DND-41 (cell line): Measurements from ENCODE around the gene CDCA3.
"Not testable (repeated sequence)": the region's sequence is repeated elsewhere in the genome, so short reads cannot be mapped to it uniquely, and the experiment has no call there.

Experiments used
- ATAC-seq: fragments of 200-7000 bp; cut with Tn5 transposase; 3 replicates; pipeline ENCODE4 v1.9.1; 2021; ENCODE audit warnings: low read depth; ENCODE audit not compliant: insufficient read depth
- DNase-seq: peaks from one replicate; pipeline ENCODE4 v3.0.0-alpha.2; 2020
- H2AFZ ChIP-seq: 2 replicates; pipeline ENCODE4 v1.6.0; 2012; ENCODE audit warnings: low read depth, low read length
- H3K27ac ChIP-seq: 2 replicates; pipeline ENCODE4 v1.5.1; 2012; ENCODE audit warnings: low read length, inconsistent platforms
- H3K27me3 ChIP-seq: fragments of 200-600 bp; sonication (generic); 2 replicates; pipeline ENCODE4 v1.6.0; 2012; ENCODE audit warnings: low read length, mild to moderate bottlenecking, inconsistent platforms; ENCODE audit not compliant: insufficient read depth, poor library complexity
- H3K36me3 ChIP-seq: 2 replicates; pipeline ENCODE4 v1.5.1; 2012; ENCODE audit warnings: low read length, inconsistent platforms; ENCODE audit not compliant: insufficient read depth
- H3K4me1 ChIP-seq: 2 replicates; pipeline ENCODE4 v1.5.1; 2012; ENCODE audit warnings: mild to moderate bottlenecking, low read length; ENCODE audit not compliant: insufficient read depth
- H3K4me2 ChIP-seq: 2 replicates; pipeline ENCODE4 v1.6.0; 2012; ENCODE audit warnings: mild to moderate bottlenecking, moderate library complexity, low read length, inconsistent platforms; ENCODE audit not compliant: insufficient read depth
- H3K4me3 ChIP-seq, 2 experiments: fragments of 200-600 bp in 1 of 2; shearing (Covaris generic) in 1 of 2; 2 replicates each; pipeline ENCODE4 v1.5.1; 2012 to 2016; ENCODE audit warnings: inconsistent platforms in 2 of 2, low read length in 2 of 2, mild to moderate bottlenecking in 2 of 2, low read depth in 1 of 2, moderate library complexity in 1 of 2
- H3K79me2 ChIP-seq: 2 replicates; pipeline ENCODE4 v1.6.0; 2012; ENCODE audit warnings: low read length, inconsistent platforms; ENCODE audit not compliant: insufficient read depth
- H3K9ac ChIP-seq: 2 replicates; pipeline ENCODE4 v1.6.0; 2012; ENCODE audit warnings: low read depth, mild to moderate bottlenecking, inconsistent platforms, low read length, moderate library complexity
- H3K9me3 ChIP-seq: 2 replicates; pipeline ENCODE4 v1.5.1; 2012; ENCODE audit warnings: low read length, moderate library complexity, mild to moderate bottlenecking, inconsistent platforms; ENCODE audit not compliant: insufficient read depth, severe bottlenecking
- H4K20me1 ChIP-seq: 2 replicates; pipeline ENCODE4 v1.6.0; 2012; ENCODE audit warnings: low read length; ENCODE audit not compliant: insufficient read depth
- CTCF ChIP-seq: IDR thresholded peaks from 2 replicates; pipeline ENCODE4 v1.5.1; 2012; ENCODE audit warnings: borderline replicate concordance, low read length, moderate library complexity, mild to moderate bottlenecking; ENCODE audit not compliant: poor library complexity, severe bottlenecking; ENCODE audit errors: extremely low read depth
- EZH2 ChIP-seq: IDR thresholded peaks from 3 replicates; pipeline ENCODE4 v1.6.1; 2012; ENCODE audit warnings: borderline replicate concordance, low read depth, mild to moderate bottlenecking, moderate library complexity, low read length, inconsistent platforms; ENCODE audit not compliant: severe bottlenecking

Gene CDCA3

GRCh38 chr12:6890789-6891645 lies 39.9 kb upstream of the CDCA3 start:
- peak overlapping the region; percentile 94 for H2AFZ ChIP-seq
- peaks cover 6% of the 10 kb centered on the region; the same call in 1 of the 2 replicates for H3K79me2 ChIP-seq
- H3K4me2 ChIP-seq = peak overlapping the region; percentile 67
- peak overlapping the region; percentile 90 for H3K9ac ChIP-seq
- H4K20me1 ChIP-seq = no peaks in the 10 kb centered on the region
- no peaks in the 10 kb centered on the region for H3K36me3 ChIP-seq
- TF ChIP-seq CTCF = peak; percentile 82
- TF ChIP-seq EZH2 = no peak
- ATAC-seq = peak; percentile 92
- peak overlapping the region; percentile 97 for H3K27ac ChIP-seq
- H3K27me3 ChIP-seq = no peaks in the 10 kb centered on the region
- DNase-seq = peak; percentile 99
- H3K4me1 ChIP-seq = peaks cover 23% of the 10 kb centered on the region
- H3K9me3 ChIP-seq = no peaks in the 10 kb centered on the region
- H3K4me3 ChIP-seq = peak overlapping the region; percentile 44 to 67

- peak overlapping the region; percentile 59 for H2AFZ ChIP-seq
- peak overlapping the region; percentile 59 for H3K4me2 ChIP-seq
- ATAC-seq, DNase-seq, H3K27me3 ChIP-seq, H3K9me3 ChIP-seq, H3K36me3 ChIP-seq, H3K79me2 ChIP-seq, H4K20me1 ChIP-seq: not testable (repeated sequence)
- H3K27ac ChIP-seq = peak overlapping the region; percentile 91
- H3K9ac ChIP-seq = peak overlapping the region; percentile 90
- H3K4me3 ChIP-seq = peak overlapping the region in 1 of 2 experiments; percentile 51; a peak in 2 of 4 replicates
- peaks cover 23% of the 10 kb centered on the region for H3K4me1 ChIP-seq
Observed at GRCh38 chr12:6889775-6890573, 38.9 kb upstream of the CDCA3 start.

- H3K36me3 ChIP-seq = peaks cover 20% of the 10 kb centered on the region
- not testable (repeated sequence) for H3K9ac ChIP-seq, H3K27ac ChIP-seq, H4K20me1 ChIP-seq, H2AFZ ChIP-seq, H3K9me3 ChIP-seq, H3K4me3 ChIP-seq, H3K4me2 ChIP-seq, DNase-seq, ATAC-seq, H3K27me3 ChIP-seq, H3K79me2 ChIP-seq
- peaks cover 23% of the 10 kb centered on the region for H3K4me1 ChIP-seq
Observed at GRCh38 chr12:6888794-6889193, 37.7 kb upstream of the CDCA3 start.

- no peak overlapping the region for H3K27ac ChIP-seq
- peaks cover 6% of the 10 kb centered on the region; the same call in 1 of the 2 replicates for H3K79me2 ChIP-seq
- peaks cover 23% of the 10 kb centered on the region for H3K36me3 ChIP-seq
- no peaks in the 10 kb centered on the region for H3K9me3 ChIP-seq
- H3K9ac ChIP-seq = no peak overlapping the region
- DNase-seq = no peak
- no peak overlapping the region for H3K4me3 ChIP-seq
- ATAC-seq = no peak
- H2AFZ ChIP-seq = no peak overlapping the region
- no peak overlapping the region for H3K4me2 ChIP-seq
- no peaks in the 10 kb centered on the region for H4K20me1 ChIP-seq
- H3K27me3 ChIP-seq = no peaks in the 10 kb centered on the region
- TF ChIP-seq EZH2 = no peak
- no peak for TF ChIP-seq CTCF
- H3K4me1 ChIP-seq = peaks cover 23% of the 10 kb centered on the region
Observed at GRCh38 chr12:6888360-6888759, 37.3 kb upstream of the CDCA3 start.
